Fibroblast of skin of right biceps (primary cell): Measurements from ENCODE around the gene KCTD14.
"Not testable (repeated sequence)": the region's sequence is repeated elsewhere in the genome, so short reads cannot be mapped to it uniquely, and the experiment has no call there.

Source experiments
- DNase-seq: peaks from one replicate; pipeline ENCODE4 v3.0.0-alpha.2; 2013

The KCTD14 gene

DNA sequence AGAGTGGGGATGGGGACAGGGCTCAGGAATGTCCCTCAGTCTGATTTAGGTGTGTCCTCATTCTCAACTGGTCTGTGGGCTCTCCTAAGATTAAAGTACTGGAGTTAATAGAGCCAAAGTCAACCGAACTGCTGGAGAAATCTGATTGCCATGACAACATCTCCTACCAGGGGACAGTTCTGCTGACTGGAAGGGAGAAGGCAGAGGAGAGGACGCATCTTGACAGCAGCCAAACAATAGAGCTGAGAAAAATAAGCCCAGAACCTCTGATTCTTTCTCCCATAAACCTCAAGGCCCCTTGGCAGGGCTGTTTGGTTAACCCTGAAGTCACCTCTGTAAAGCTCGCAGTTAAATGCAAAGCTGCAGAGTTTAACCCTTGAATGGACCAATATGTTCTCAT, 2.8 kb downstream of the KCTD14 start:
- DNase-seq = no peak

DNA sequence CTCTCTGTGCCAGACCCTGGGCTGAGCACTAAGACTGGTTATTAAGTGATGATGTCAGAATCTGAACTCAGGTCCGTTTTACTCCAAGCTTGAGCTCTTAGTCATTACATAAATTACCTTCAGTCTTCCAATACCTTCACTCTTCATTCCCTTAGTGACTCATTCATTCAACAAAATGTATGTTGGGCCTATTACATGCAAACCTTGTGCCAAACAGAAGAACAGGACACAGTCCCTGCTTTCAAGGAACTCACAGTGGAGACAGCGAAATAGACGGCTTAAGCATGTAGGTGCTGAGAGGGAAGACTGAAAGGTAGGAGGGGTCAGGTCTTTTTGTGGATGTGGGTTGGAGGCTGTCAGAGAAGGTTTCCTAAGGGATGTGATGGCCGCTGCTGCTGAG, 3.3 kb downstream of the KCTD14 start:
- DNase-seq = peak; percentile 57

DNA sequence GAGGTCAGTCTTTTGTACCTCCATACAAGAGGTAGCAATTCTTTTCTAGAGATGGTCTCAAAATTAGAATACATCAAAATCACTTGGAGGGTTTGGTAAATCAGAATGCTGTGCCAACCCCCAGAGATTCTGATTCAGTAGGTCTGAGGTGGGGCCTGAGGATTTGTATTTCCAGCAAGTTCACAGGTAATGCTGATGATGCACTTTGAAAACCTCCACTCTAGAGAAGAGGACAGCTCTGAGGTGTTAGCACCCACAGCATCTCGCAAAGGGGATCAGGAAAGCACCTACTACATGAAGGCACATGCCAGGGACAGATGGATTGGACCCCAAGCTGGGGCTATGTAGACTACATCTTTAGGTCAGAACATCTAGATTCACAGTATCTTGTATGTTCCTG, 7.2 kb downstream of the KCTD14 start:
- DNase-seq = no peak

DNA sequence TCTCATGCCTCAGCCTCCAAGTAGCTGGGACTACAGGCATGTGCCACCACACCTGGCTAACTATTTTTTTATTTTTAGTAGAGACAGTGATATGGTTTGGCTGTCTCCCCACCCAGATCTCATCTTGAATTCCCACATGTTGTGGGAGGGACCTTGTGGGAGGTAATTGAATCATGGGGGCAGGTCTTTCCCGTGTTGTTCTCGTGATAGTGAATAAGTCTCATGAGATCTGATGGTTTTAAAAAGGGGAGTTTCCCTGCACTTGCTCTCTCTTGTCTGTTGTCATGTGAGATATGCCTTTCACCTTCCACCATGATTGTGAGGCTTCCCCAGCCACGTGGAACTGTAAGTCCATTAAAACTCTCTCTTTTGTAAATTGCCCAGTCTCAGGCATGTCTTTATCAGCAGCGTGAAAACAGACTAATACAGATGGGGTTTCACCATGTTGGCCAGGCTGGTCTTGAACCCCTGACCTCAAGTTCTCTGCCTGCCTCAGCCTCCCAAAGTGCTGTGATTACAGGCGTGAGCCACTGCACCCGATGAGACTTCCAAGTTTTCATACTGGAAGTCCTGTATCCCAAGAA, 8.0 kb downstream of the KCTD14 start:
- DNase-seq = not testable (repeated sequence)

DNA sequence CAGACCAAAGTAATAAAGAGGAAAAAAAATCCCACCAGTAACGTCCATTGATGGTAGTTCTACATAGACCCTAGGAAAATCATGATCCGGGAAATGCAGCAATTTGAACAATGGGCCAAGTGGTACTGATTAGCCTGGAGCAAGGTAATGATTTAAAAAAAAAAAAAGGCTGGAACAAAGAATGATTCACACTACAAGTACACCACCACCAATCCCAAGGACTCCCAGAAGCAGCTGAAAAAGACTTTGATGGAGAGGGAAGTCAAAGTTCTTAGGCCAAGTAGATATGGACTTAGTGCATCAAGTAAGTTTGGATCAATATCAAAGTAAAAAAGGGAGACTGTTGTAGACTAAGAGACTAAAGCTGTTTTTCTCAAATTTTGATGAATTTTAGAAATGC, 11.8 kb downstream of the KCTD14 start:
- no peak for DNase-seq

- DNase-seq = no peak
These were observed 12.3 kb downstream of the KCTD14 start for GRCh38 chr11:78010755-78011154.

- DNase-seq = no peak
These were observed 12.8 kb downstream of the KCTD14 start for GRCh38 chr11:78010304-78010703.

DNA sequence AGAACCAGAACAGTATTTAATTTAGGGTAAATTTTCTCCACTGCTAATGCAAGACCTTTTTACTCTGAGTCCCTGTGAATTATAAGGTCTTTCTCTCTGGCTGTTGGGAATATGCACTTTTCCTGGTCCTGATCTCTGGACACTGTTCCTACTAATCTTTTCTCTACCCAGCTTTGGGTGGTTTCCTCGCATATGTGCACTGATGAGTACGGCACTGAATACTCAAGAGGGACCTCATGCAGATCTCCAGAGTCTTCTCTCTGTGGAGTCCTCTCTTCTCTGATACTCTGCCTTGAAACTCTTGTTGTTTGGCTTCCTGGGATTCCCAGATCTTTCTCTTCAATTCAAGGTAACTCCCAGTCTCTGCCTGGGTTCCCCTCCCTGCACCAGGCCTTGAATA, 14.0 kb downstream of the KCTD14 start:
- DNase-seq = no peak

DNA sequence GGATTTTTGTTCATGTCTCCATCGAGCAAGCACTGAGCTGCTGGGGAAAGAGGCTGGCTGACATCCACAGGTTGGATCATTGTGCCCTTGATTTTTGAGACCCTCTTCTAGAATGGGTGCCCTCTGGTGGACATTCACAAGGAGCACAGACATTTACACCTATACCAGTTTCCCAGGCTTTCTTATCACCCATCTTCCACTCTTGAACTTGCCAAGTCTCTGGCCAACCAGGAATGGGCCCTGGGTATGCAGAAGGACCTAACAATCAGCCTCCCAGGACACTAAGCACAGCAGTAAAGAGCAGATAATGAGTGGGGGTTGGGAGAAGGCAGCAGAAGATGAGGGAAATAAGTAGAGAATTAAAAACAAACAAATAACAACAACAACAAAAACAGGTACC, 22.9 kb downstream of the KCTD14 start:
- DNase-seq = peak; percentile 67

DNA sequence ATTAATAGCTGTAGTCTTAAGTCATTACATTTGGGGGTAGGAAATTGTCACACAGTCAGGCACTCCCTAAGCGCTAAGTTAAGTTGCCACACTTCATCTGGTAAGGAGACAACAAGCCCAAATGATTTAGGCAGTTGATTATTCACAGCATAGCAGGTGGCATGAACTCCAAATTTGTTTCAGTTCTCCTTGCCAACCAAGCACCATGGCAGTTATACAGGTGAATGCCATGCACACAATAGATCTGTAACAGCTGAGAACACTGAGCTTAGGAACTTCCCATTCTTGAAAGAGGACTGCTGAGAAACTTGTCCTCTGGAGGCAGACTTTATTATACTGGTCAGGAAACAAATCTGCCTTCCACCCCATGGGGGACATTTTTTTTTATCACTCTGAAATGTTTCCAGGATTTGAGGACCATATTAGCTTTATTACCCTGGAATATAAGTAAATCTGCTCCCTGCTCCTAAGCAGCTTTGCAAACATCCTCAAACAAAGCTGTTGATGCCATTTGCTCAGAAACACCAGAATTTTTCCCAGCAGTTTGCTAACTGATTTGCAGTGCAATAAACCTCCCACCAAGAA, 23.5 kb downstream of the KCTD14 start:
- DNase-seq = no peak

- peak; percentile 100 for DNase-seq
These were observed 28.4 kb downstream of the KCTD14 start, which contains the start of gene INTS4 for GRCh38 chr11:77994434-77995362. INTS4 (minus strand) TSS chr11:77994668; CDS start chr11:77994643, 25 bp downstream.

- DNase-seq = no peak
These were observed 29.2 kb downstream of the KCTD14 start for GRCh38 chr11:77993902-77994301.

- DNase-seq = no peak
These were observed 32.1 kb downstream of the KCTD14 start for GRCh38 chr11:77990981-77991380.

DNA sequence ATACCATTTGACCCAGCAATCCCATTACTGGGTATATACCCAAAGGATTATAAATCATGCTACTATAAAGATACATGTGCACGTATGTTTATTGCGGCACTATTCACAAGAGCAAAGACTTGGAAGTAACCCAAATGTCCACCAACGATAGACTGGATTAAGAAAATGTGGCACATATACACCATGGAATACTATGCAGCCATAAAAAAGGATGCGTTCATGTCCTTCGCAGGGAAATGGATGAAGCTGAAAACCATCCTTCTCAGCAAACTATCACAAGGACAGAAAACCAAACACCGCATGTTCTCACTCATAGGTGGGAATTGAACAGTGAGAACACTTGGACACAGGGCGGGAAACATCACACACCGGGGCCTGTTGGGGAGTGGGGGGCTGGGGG, 36.6 kb downstream of the KCTD14 start:
- DNase-seq = not testable (repeated sequence)

DNA sequence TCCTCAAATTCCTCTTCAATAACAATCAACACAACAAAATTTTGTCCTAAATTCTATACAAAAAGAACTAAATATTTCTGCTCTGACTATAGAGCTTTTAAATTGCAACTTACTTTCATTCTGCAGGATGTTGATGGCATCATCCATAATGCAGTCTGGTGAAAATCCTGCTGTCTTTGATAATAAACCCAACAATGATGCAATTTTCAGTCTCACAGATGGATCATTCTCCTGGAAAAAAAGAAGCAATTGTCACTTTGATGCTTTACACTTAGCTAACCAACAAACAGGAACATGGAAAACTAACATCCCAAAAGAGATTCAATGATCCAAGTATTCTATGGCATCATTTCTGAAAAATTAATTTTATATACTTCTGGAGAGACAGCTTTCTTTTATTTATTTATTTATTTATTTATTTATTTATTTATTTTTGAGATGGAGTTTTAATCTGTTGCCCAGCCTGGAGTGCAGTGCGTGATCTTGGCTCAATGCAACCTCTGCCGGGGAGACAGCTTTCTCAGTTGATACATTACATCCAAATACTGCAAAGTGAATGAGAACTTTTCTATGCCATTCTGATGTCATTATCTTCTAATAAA, 41.6 kb downstream of the KCTD14 start:
- DNase-seq = no peak

GRCh38 chr11:77968337-77968736, 54.7 kb downstream of the KCTD14 start:
- no peak for DNase-seq

GRCh38 chr11:77967753-77968152, 55.3 kb downstream of the KCTD14 start:
- DNase-seq = no peak

DNA sequence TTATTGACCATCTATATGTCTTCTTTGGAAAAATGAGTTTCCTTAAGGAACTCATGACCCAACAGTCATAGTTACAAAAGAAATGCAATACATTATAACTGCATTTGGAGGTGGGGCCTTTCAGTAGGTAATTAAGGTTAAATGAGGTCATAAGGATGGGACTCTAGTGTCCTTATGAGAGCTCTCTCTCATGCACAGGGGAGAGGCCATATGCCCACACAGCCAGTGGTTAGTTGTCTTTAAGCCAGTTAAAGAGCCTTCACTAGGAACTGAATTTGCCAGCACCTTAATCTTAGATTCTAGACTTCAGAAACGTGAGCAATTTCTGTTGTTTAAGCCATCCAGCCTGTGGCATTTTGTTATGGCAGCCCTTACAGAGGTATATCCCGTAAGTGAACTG, 56.0 kb downstream of the KCTD14 start:
- no peak for DNase-seq

DNA sequence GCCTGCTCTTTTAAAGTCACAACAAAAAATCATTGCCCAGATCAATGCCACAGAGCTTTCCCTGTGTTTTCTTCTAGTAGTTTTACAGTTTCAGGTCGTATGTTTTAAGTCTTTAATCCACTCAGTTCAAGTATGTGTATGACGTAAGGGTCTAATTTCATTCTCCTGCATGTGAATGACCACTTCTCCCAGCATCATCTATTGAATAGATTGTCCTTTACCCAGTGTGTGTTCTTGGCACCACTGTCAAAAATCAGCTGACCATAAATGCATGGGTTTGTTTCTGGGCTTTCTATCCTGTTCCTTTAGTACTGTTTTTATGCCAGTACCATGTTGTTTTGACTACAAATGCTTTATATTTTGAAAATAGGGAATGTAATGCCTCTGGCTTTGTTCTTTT, 56.7 kb downstream of the KCTD14 start:
- DNase-seq = no peak
